GM23248 (cell line): ENCODE data around the gene PNISR. TPM values are rescaled to one million over a fixed set of nuclear protein-coding genes. Genes with fewer than 3 reads are reported as not detected.

ENCODE experiments used
- DNase-seq: peaks from one replicate; pipeline ENCODE4 v3.0.0-alpha.2; 2015
- H2AFZ ChIP-seq: fragments of 200-600 bp; sonication (generic); 2 replicates; pipeline ENCODE4 v1.6.1; 2016; ENCODE audit warnings: antibody characterized with exemption
- H3F3A ChIP-seq: fragments of 200-600 bp; sonication (generic); 2 replicates; pipeline ENCODE4 v1.6.1; 2016; ENCODE audit warnings: mild to moderate bottlenecking, antibody characterized with exemption, mixed run types; ENCODE audit not compliant: insufficient read depth
- H3K27ac ChIP-seq: fragments of 200-600 bp; sonication (generic); 2 replicates; pipeline ENCODE4 v1.5.1; 2016; ENCODE audit warnings: mild to moderate bottlenecking
- H3K27me3 ChIP-seq: fragments of 200-600 bp; sonication (generic); replicated peaks from 2 replicates; pipeline ENCODE4 v1.6.1; 2016; ENCODE audit warnings: mild to moderate bottlenecking; ENCODE audit not compliant: insufficient read depth
- H3K36me3 ChIP-seq: fragments of 200-600 bp; sonication (generic); 2 replicates; pipeline ENCODE4 v1.6.1; 2016; ENCODE audit warnings: low read depth, mild to moderate bottlenecking
- H3K4me1 ChIP-seq: fragments of 200-600 bp; sonication (generic); 2 replicates; pipeline ENCODE4 v1.6.1; 2016; ENCODE audit warnings: mild to moderate bottlenecking; ENCODE audit not compliant: insufficient read depth
- H3K4me2 ChIP-seq: fragments of 200-600 bp; sonication (generic); one replicate; pipeline ENCODE4 v1.6.1; 2016; ENCODE audit warnings: mild to moderate bottlenecking; ENCODE audit not compliant: unreplicated experiment
- H3K4me3 ChIP-seq: fragments of 200-600 bp; sonication (generic); 2 replicates; pipeline ENCODE4 v1.5.1; 2016; ENCODE audit warnings: mild to moderate bottlenecking
- H3K79me2 ChIP-seq: fragments of 200-600 bp; sonication (generic); 2 replicates; pipeline ENCODE4 v1.6.1; 2016; ENCODE audit warnings: mild to moderate bottlenecking; ENCODE audit not compliant: insufficient read depth
- H3K9ac ChIP-seq: fragments of 200-600 bp; sonication (generic); 2 replicates; pipeline ENCODE4 v1.6.1; 2016; ENCODE audit warnings: mild to moderate bottlenecking
- H3K9me2 ChIP-seq: fragments of 200-600 bp; sonication (generic); 2 replicates; pipeline ENCODE4 v1.6.1; 2016; ENCODE audit warnings: mixed run types, mild to moderate bottlenecking, moderate library complexity; ENCODE audit not compliant: insufficient read depth
- H3K9me3 ChIP-seq: fragments of 200-600 bp; sonication (generic); one replicate; pipeline ENCODE4 v1.6.1; 2017; ENCODE audit warnings: low read depth
- H4K20me1 ChIP-seq: fragments of 200-600 bp; sonication (generic); 2 replicates; pipeline ENCODE4 v1.6.0; 2016; ENCODE audit not compliant: insufficient read depth
- EZH2 ChIP-seq: fragments of 200-600 bp; sonication (generic); IDR thresholded peaks from 2 replicates; pipeline ENCODE4 v1.6.1; 2018; ENCODE audit warnings: antibody characterized with exemption, mild to moderate bottlenecking; ENCODE audit not compliant: insufficient read depth, poor library complexity, severe bottlenecking
- EZH2phosphoT487 ChIP-seq: fragments of 200-600 bp; sonication (generic); IDR thresholded peaks from 2 replicates; pipeline ENCODE4 v1.6.1; 2018; ENCODE audit warnings: antibody characterized with exemption, moderate library complexity, mild to moderate bottlenecking, low read depth; ENCODE audit not compliant: insufficient read depth
- WGBS, 2 experiments: methylation state at CpG; one replicate each; pipeline ENCODE4 v1.1.6; 2015 to 2017; ENCODE audit warnings: low lambda C conversion rate in 2 of 2, low coverage in 1 of 2; ENCODE audit errors: missing lambda C conversion rate in 2 of 2; 5-methylcytosine and 5-hydroxymethylcytosine counted together
- in situ Hi-C: fragments of 300-500 bp; cut with MboI; formaldehyde crosslinking; loops from 2 replicates; pipeline ENCODE4 v1.15.0; 2020
- polyA plus RNA-seq: library from polyadenylated mRNA; unstranded; fragments of >200 nt; fragmentation: Nextera tagmentation; extraction: Ambion mirVana; gene quantifications from 2 replicates; pipeline ENCODE4 v1.2.1, GENCODE V29; 2016
- total RNA-seq: library from RNA; depleted of rRNA; stranded (reverse); fragments of >200 nt; shearing (Covaris generic); gene quantifications from 2 replicates; pipeline ENCODE4 v1.2.3, GENCODE V29; 2014; rRNA removed

PNISR gene, protein sequence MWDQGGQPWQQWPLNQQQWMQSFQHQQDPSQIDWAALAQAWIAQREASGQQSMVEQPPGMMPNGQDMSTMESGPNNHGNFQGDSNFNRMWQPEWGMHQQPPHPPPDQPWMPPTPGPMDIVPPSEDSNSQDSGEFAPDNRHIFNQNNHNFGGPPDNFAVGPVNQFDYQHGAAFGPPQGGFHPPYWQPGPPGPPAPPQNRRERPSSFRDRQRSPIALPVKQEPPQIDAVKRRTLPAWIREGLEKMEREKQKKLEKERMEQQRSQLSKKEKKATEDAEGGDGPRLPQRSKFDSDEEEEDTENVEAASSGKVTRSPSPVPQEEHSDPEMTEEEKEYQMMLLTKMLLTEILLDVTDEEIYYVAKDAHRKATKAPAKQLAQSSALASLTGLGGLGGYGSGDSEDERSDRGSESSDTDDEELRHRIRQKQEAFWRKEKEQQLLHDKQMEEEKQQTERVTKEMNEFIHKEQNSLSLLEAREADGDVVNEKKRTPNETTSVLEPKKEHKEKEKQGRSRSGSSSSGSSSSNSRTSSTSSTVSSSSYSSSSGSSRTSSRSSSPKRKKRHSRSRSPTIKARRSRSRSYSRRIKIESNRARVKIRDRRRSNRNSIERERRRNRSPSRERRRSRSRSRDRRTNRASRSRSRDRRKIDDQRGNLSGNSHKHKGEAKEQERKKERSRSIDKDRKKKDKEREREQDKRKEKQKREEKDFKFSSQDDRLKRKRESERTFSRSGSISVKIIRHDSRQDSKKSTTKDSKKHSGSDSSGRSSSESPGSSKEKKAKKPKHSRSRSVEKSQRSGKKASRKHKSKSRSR
- 46.6 and 56.3 TPM in 2 replicates for total RNA-seq
- 40.0 and 55.8 TPM in 2 replicates for polyA plus RNA-seq

DNA sequence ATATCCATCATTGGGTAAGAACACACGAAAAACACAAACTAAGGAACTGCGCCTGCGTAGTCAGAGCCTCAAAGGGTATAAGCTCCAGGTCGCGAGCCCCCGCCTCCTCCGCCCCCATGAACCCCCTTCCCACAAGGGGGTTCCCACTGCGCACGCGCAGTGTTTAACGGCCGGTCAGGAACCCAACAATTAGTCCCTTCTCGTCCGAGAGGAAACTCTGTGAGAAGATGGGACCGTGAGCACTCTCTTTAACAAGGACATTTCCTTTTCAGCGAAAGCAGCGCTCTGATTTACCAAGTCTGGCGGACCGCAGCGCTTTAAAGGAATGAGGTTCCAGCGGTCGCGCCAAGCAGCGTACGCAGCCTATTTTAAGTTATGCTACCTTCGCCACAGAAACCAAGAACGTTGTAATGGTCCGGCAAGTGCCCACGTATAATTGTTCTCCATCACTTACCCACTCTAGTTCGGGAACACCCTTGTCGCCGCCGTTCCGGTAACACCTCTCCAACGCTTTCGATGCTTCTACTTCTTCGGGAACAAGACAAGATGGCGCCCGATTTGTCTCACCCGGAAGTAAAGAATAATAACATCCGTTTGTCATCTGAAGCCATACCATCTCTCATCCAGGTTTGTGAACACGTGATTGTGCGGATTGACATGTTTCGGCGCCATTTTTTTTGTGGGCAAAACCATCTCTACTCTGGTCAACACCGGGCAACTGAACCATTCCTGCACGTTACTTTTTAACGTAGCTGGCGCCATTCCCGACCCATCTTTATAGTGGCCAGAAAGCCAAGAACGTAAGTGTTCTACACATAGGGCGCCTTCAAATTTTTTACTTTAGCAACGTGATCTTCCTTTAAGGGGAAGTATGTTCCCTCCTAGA is at the start of gene PNISR:
Gene PNISR (minus strand): TSS at position 548 of the 886 bp plus-strand sequence. CDS start 10,649 bp downstream, outside the sequence.
- H3K9me2 ChIP-seq, result no peaks in the 10 kb centered on the region
- H3K4me3 ChIP-seq, result peak within 1 kb of the TSS; percentile 90
- in situ Hi-C loops, result no loop called here
- H3K4me1 ChIP-seq, result peaks cover 29% of the 10 kb centered on the region
- WGBS, 2 experiments, result 1% methylated on average over 52 to 53 of the region's 53 CpGs
- H3K36me3 ChIP-seq, result no peaks in the 10 kb centered on the region
- peaks cover 18% of the 10 kb centered on the region; the same call in 1 of the 2 replicates for H4K20me1 ChIP-seq
- H3K9ac ChIP-seq, result peak within 1 kb of the TSS; percentile 98
- peaks cover 79% of the 10 kb centered on the region for H3K79me2 ChIP-seq
- TF ChIP-seq EZH2, result no peak
- no peak for TF ChIP-seq EZH2phosphoT487
- no peaks in the 10 kb centered on the region for H3K9me3 ChIP-seq
- no peaks in the 10 kb centered on the region for H3K27me3 ChIP-seq
- DNase-seq, result peak; percentile 99
- H3K27ac ChIP-seq, result peak within 1 kb of the TSS; percentile 97
- peak within 1 kb of the TSS; percentile 98 for H3K4me2 ChIP-seq
- H2AFZ ChIP-seq, result peak within 1 kb of the TSS; percentile 91
- H3F3A ChIP-seq, result peaks cover 17% of the 10 kb centered on the region

DNA sequence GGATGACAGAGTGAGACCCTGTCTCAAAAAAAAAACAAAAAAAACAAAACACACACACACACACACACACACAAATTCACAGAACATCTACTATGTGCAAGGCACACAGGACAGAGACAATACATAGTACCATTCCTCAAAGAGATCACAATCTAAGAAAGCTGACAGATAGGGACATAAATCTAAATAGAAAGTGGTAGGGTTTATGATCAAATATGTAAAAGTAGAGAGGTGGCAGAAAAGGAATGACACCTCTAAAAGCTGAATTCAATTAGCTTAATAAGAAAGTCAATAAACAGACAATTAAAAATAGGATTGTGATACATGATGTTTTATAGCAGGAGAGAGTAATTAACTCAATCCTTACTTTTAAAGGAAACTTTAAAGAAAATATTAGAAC is 48.6 kb upstream of the PNISR start:
- Histone ChIP-seq H3K9me3 (no peaks in the 10 kb centered on the region), H3K9ac (no peak overlapping the region), H4K20me1 (no peaks in the 10 kb centered on the region), H3K4me3 (no peak overlapping the region), H3K4me2 (no peak overlapping the region), H3K4me1 (no peaks in the 10 kb centered on the region), H3K9me2 (no peaks in the 10 kb centered on the region), H3F3A (no peaks in the 10 kb centered on the region), H3K36me3 (0 out of 2 replicates have a peak, but pooled peaks cover 14% of the 10 kb centered on the region), H3K79me2 (no peaks in the 10 kb centered on the region), H3K27ac (no peak overlapping the region), H3K27me3 (no peaks in the 10 kb centered on the region), H2AFZ (no peak overlapping the region)
- in situ Hi-C loops, result loop anchor here (10.0 kb wide), 1 partner anchor 271 kb away; no protein-coding TSS in a partner anchor
- DNase-seq, result no peak
- TF ChIP-seq EZH2 (no peak), EZH2phosphoT487 (no peak)

DNA sequence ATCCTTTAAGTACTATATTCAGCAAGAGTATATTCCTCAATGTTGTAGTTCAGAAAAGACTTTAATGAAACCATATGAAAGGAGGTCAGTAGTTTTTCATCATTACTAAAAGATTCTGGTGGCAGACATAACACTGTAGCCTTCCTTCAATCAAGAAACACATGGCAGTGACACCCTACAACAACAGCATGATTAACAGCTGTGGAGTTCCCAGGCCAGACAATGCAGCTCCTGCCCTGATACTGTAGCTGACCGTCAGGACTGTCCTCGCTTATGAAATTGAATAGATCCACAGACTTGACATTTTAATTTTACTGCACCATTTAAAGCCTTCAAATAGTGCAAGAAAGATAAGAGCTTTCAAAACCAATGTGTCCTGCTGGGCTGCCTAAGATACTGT is 46.5 kb upstream of the PNISR start:
- Histone ChIP-seq H3K36me3 (0 out of 2 replicates have a peak, but pooled peaks cover 8% of the 10 kb centered on the region), H3K27me3 (no peaks in the 10 kb centered on the region), H3K79me2 (no peaks in the 10 kb centered on the region), H4K20me1 (no peaks in the 10 kb centered on the region), H2AFZ (no peak overlapping the region), H3K4me2 (no peak overlapping the region), H3K4me1 (no peaks in the 10 kb centered on the region), H3K4me3 (no peak overlapping the region), H3K27ac (no peak overlapping the region), H3K9ac (no peak overlapping the region), H3K9me2 (no peaks in the 10 kb centered on the region), H3F3A (no peaks in the 10 kb centered on the region), H3K9me3 (no peaks in the 10 kb centered on the region)
- no peak for DNase-seq
- in situ Hi-C loops, result loop anchor here (10.0 kb wide), 1 partner anchor 273 kb away; no protein-coding TSS in a partner anchor
- 77 to 84% methylated on average over 2 of the region's 2 CpGs for WGBS, 2 experiments
- no peak for TF ChIP-seq EZH2
- no peak for TF ChIP-seq EZH2phosphoT487
